Fibroblast of skin of back (primary cell): Measurements from ENCODE around the gene BRDT. TPM values are rescaled to one million over a fixed set of nuclear protein-coding genes. Genes with fewer than 3 reads are reported as not detected.

Experiments used
- DNase-seq: peaks from one replicate; pipeline ENCODE4 v3.0.0-alpha.2; 2013
- polyA plus RNA-seq, 2 experiments: library from polyadenylated mRNA; unstranded; fragments of 120-200 nt; gene quantifications; one replicate each; pipeline ENCODE4 v1.2.1, GENCODE V29; 2013; ENCODE audit not compliant: insufficient read length in 2 of 2

BRDT gene
- not detected for polyA plus RNA-seq (2013, experiment 1 of 2; ENCODE audit: insufficient read length)
- polyA plus RNA-seq (2013, experiment 2 of 2; ENCODE audit: insufficient read length), result not detected

- DNase-seq, result no peak
Measured at GRCh38 chr1:91949356-91949699, at the start of gene BRDT. Gene BRDT, plus strand, starts transcription at chr1:91949401. Its CDS starts 13,354 bp downstream, at chr1:91962755.

GRCh38 chr1:91900562-91900961 is 48.6 kb upstream of the BRDT start:
- peak; percentile 89 for DNase-seq

GRCh38 chr1:91901231-91901630 is 48.0 kb upstream of the BRDT start:
- peak; percentile 32 for DNase-seq

- peak; percentile 35 for DNase-seq
Measured at GRCh38 chr1:91912266-91912665, 36.9 kb upstream of the BRDT start.

GRCh38 chr1:91913018-91913417 is 36.2 kb upstream of the BRDT start:
- DNase-seq, result peak; percentile 30

- DNase-seq, result no peak
Measured at GRCh38 chr1:91916046-91916445, 33.2 kb upstream of the BRDT start.

GRCh38 chr1:91916811-91917460 is 32.3 kb upstream of the BRDT start:
- DNase-seq, result no peak

GRCh38 chr1:91919962-91920361 is 29.2 kb upstream of the BRDT start:
- peak; percentile 83 for DNase-seq

- DNase-seq, result peak; percentile 85
Measured at GRCh38 chr1:91924146-91924545, 25.1 kb upstream of the BRDT start.

GRCh38 chr1:91925644-91926435 is 23.4 kb upstream of the BRDT start:
- no peak for DNase-seq

- DNase-seq, result no peak
Measured at GRCh38 chr1:91928026-91928425, 21.2 kb upstream of the BRDT start.

- peak; percentile 30 for DNase-seq
Measured at GRCh38 chr1:91929250-91929649, 20.0 kb upstream of the BRDT start.

- no peak for DNase-seq
Measured at GRCh38 chr1:91937613-91938012, 11.6 kb upstream of the BRDT start.

- no peak for DNase-seq
Measured at GRCh38 chr1:91940496-91940895, 8.7 kb upstream of the BRDT start.

GRCh38 chr1:91944087-91944486 is 5.1 kb upstream of the BRDT start:
- DNase-seq, result no peak

- DNase-seq, result no peak
Measured at GRCh38 chr1:91948097-91948496, 1.1 kb upstream of the BRDT start.

GRCh38 chr1:91948501-91949355 is 473 bp upstream of the BRDT start:
- DNase-seq, result no peak

GRCh38 chr1:91952187-91952586 is 3.0 kb downstream of the BRDT start:
- no peak for DNase-seq

GRCh38 chr1:91958926-91959325 is 9.7 kb downstream of the BRDT start:
- DNase-seq, result no peak

- DNase-seq, result no peak
Measured at GRCh38 chr1:91968334-91968733, 19.1 kb downstream of the BRDT start.

- no peak for DNase-seq
Measured at GRCh38 chr1:91979383-91979782, 30.2 kb downstream of the BRDT start.

GRCh38 chr1:91980663-91981062 is 31.5 kb downstream of the BRDT start:
- DNase-seq, result no peak

- DNase-seq, result no peak
Measured at GRCh38 chr1:91981996-91982609, 32.9 kb downstream of the BRDT start.
